ENCODE data around the gene BEND5.

Gene BEND5

DNA sequence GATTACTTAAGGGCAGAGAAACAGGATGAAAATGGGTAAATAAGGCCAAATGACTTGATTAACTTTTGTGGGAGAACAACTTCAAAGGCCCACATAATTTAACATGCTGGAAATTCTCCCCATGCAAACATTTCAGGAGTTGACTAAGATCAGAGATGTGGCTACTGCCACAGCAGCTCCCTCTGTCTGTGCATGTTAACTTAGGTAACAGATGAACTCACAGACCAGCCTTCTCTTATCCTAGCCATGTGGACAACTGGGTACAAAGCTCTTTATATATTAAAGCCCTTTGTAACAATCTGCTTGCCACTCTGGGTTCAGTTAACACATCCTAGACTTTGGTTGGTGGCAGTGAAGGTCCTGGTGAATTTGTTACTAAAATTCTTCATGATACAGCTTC lies 33.2 kb downstream of the BEND5 start:
- TF ChIP-seq POLR2AphosphoS5 (IDR thresholded peaks at IDR 0.05; ENCODE audit: borderline replicate concordance, low read depth, low read length): no peak
- no peak for TF ChIP-seq FOXP2 (optimal IDR thresholded peaks at IDR 0.05; ENCODE audit: control extremely low read depth, extremely low read length, insufficient read depth)
- TF ChIP-seq EZH2 (IDR thresholded peaks at IDR 0.05): no peak
- Histone ChIP-seq H3K4me3 (no peak overlapping the region), H3K9ac (ENCODE audit: insufficient read length) (no peak overlapping the region), H3K36me3 (ENCODE audit: insufficient read depth, low read length) (peaks cover 5% of the 10 kb centered on the region; the same call in 1 of the 2 replicates), H3K27ac (no peak overlapping the region), H3K9me3 (ENCODE audit: low read depth, low read length) (no peaks in the 10 kb centered on the region)
- no peak for DNase-seq (ENCODE audit: low read depth, low spot score)

- DNase-seq (ENCODE audit: low read depth, low spot score): no peak
- no peak for TF ChIP-seq FOXP2 (optimal IDR thresholded peaks at IDR 0.05; ENCODE audit: control extremely low read depth, extremely low read length, insufficient read depth)
- no peak for TF ChIP-seq EZH2 (IDR thresholded peaks at IDR 0.05)
- TF ChIP-seq POLR2AphosphoS5 (IDR thresholded peaks at IDR 0.05; ENCODE audit: borderline replicate concordance, low read depth, low read length): no peak
- Histone ChIP-seq H3K9ac (ENCODE audit: insufficient read length) (no peak overlapping the region), H3K36me3 (ENCODE audit: insufficient read depth, low read length) (peaks cover 5% of the 10 kb centered on the region; the same call in 1 of the 2 replicates), H3K4me3 (no peak overlapping the region), H3K27ac (no peak overlapping the region), H3K9me3 (ENCODE audit: low read depth, low read length) (no peaks in the 10 kb centered on the region)
Measured at GRCh38 chr1:48741380-48741779, 35.3 kb downstream of the BEND5 start.

- TF ChIP-seq FOXP2 (optimal IDR thresholded peaks at IDR 0.05; ENCODE audit: control extremely low read depth, extremely low read length, insufficient read depth): no peak
- no peak for TF ChIP-seq EZH2 (IDR thresholded peaks at IDR 0.05)
- no peak for TF ChIP-seq POLR2AphosphoS5 (IDR thresholded peaks at IDR 0.05; ENCODE audit: borderline replicate concordance, low read depth, low read length)
- H3K9me3 ChIP-seq (ENCODE audit: low read depth, low read length): no peaks in the 10 kb centered on the region
- DNase-seq (ENCODE audit: low read depth, low spot score): no peak
- H3K4me3 ChIP-seq: no peak overlapping the region
- H3K9ac ChIP-seq (ENCODE audit: insufficient read length): no peak overlapping the region
- H3K36me3 ChIP-seq (ENCODE audit: insufficient read depth, low read length): peaks cover 11% of the 10 kb centered on the region; the same call in 1 of the 2 replicates
- H3K27ac ChIP-seq: no peak overlapping the region
Measured at GRCh38 chr1:48740621-48741020, 36.1 kb downstream of the BEND5 start.

DNA sequence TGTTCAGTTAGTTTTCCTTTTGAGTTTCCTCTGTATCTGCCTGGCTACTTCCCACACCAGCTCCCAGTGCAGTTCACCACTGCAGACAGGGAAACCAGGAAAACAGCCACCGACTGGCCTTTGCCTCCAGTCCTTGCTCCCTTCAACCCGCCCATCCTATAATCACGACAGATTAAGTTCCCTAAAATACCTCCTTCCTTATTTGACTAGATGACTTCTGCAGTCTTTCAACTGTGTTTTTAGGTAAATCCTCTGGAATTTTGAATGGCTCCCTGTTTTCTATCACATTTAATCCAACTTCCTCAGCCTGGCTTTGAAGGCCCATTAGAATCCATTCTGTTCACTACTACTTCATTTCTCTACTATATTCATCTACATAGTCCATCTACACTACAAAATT lies 37.6 kb downstream of the BEND5 start:
- TF ChIP-seq FOXP2 (optimal IDR thresholded peaks at IDR 0.05; ENCODE audit: control extremely low read depth, extremely low read length, insufficient read depth) (no peak), EZH2 (IDR thresholded peaks at IDR 0.05) (no peak), POLR2AphosphoS5 (IDR thresholded peaks at IDR 0.05; ENCODE audit: borderline replicate concordance, low read depth, low read length) (no peak)
- Histone ChIP-seq H3K36me3 (ENCODE audit: insufficient read depth, low read length) (peaks cover 11% of the 10 kb centered on the region; the same call in 1 of the 2 replicates), H3K9ac (ENCODE audit: insufficient read length) (no peak overlapping the region), H3K27ac (no peak overlapping the region), H3K4me3 (no peak overlapping the region), H3K9me3 (ENCODE audit: low read depth, low read length) (no peaks in the 10 kb centered on the region)
- DNase-seq (ENCODE audit: low read depth, low spot score): no peak

DNA sequence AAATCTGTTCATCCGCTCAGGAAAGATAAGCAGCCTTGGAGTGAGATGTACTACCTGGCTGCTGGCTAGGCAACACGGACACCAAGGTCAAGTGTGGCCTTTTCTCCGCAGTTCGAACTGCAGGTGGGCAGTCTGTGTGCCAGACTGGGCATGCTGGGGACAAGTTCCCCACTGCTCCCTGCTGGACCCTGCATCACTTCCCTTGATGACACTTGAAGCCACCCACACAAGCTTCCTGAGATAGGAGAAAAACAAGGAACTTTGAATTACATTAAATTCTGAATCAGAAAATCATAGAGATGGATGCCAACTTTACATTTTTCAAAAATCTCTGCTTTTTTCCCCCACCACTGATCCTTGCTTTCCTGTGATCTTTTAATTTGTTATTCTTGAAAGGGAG lies 38.3 kb downstream of the BEND5 start:
- H3K9ac ChIP-seq (ENCODE audit: insufficient read length): no peak overlapping the region
- H3K36me3 ChIP-seq (ENCODE audit: insufficient read depth, low read length): peaks cover 11% of the 10 kb centered on the region; the same call in 1 of the 2 replicates
- no peak overlapping the region for H3K27ac ChIP-seq
- DNase-seq (ENCODE audit: low read depth, low spot score): no peak
- no peaks in the 10 kb centered on the region for H3K9me3 ChIP-seq (ENCODE audit: low read depth, low read length)
- H3K4me3 ChIP-seq: no peak overlapping the region
- TF ChIP-seq EZH2 (IDR thresholded peaks at IDR 0.05): no peak
- no peak for TF ChIP-seq FOXP2 (optimal IDR thresholded peaks at IDR 0.05; ENCODE audit: control extremely low read depth, extremely low read length, insufficient read depth)
- no peak for TF ChIP-seq POLR2AphosphoS5 (IDR thresholded peaks at IDR 0.05; ENCODE audit: borderline replicate concordance, low read depth, low read length)

DNA sequence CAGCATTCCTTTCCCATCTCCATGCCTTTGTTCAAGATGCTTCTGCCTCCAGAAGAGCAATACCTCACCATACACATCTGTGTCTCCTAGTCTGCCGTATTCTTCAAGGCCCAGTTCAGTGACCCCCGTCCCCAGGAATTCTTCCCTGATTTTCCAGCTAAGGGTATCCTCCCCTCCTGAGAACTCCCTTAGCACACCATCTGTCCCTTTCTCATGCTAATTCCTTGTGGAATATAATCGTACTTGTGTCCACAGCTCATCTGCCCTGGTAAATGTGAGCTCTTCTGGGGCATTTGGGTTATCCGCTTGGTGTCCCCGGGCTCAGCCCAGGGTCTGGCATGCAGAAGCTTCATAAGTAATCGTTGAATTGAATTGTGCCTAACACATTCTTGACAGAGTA lies 40.9 kb downstream of the BEND5 start:
- Histone ChIP-seq H3K36me3 (ENCODE audit: insufficient read depth, low read length) (peaks cover 6% of the 10 kb centered on the region; the same call in 1 of the 2 replicates), H3K9ac (ENCODE audit: insufficient read length) (no peak overlapping the region), H3K27ac (no peak overlapping the region), H3K4me3 (no peak overlapping the region), H3K9me3 (ENCODE audit: low read depth, low read length) (no peaks in the 10 kb centered on the region)
- TF ChIP-seq POLR2AphosphoS5 (IDR thresholded peaks at IDR 0.05; ENCODE audit: borderline replicate concordance, low read depth, low read length) (no peak), EZH2 (IDR thresholded peaks at IDR 0.05) (no peak), FOXP2 (optimal IDR thresholded peaks at IDR 0.05; ENCODE audit: control extremely low read depth, extremely low read length, insufficient read depth) (no peak)
- no peak for DNase-seq (ENCODE audit: low read depth, low spot score)

GRCh38 chr1:48730164-48730910 lies 46.4 kb downstream of the BEND5 start:
- no peak overlapping the region for H3K27ac ChIP-seq
- H3K9ac ChIP-seq (ENCODE audit: insufficient read length): no peak overlapping the region
- H3K36me3 ChIP-seq (ENCODE audit: insufficient read depth, low read length): no peaks in the 10 kb centered on the region; the same call in 1 of the 2 replicates
- no peaks in the 10 kb centered on the region for H3K9me3 ChIP-seq (ENCODE audit: low read depth, low read length)
- H3K4me3 ChIP-seq: no peak overlapping the region
- DNase-seq (ENCODE audit: low read depth, low spot score): no peak
- TF ChIP-seq FOXP2 (optimal IDR thresholded peaks at IDR 0.05; ENCODE audit: control extremely low read depth, extremely low read length, insufficient read depth): no peak
- no peak for TF ChIP-seq EZH2 (IDR thresholded peaks at IDR 0.05)
- TF ChIP-seq POLR2AphosphoS5 (IDR thresholded peaks at IDR 0.05; ENCODE audit: borderline replicate concordance, low read depth, low read length): no peak

GRCh38 chr1:48728584-48728983 lies 48.1 kb downstream of the BEND5 start:
- H3K36me3 ChIP-seq (ENCODE audit: insufficient read depth, low read length): no peaks in the 10 kb centered on the region; the same call in 1 of the 2 replicates
- H3K9ac ChIP-seq (ENCODE audit: insufficient read length): no peak overlapping the region
- no peak for DNase-seq (ENCODE audit: low read depth, low spot score)
- H3K9me3 ChIP-seq (ENCODE audit: low read depth, low read length): no peaks in the 10 kb centered on the region
- H3K4me3 ChIP-seq: no peak overlapping the region
- H3K27ac ChIP-seq: no peak overlapping the region
- TF ChIP-seq FOXP2 (optimal IDR thresholded peaks at IDR 0.05; ENCODE audit: control extremely low read depth, extremely low read length, insufficient read depth) (no peak), EZH2 (IDR thresholded peaks at IDR 0.05) (no peak), POLR2AphosphoS5 (IDR thresholded peaks at IDR 0.05; ENCODE audit: borderline replicate concordance, low read depth, low read length) (no peak)

All from SK-N-MC (cell line).